HG02943 (cell line): ENCODE data around the gene STIP1.
A peak's percentile ranks its signal among the peaks of the same experiment; 100 is the strongest.

ENCODE experiments used
- ATAC-seq: cut with Tn5 transposase; IDR thresholded peaks from one replicate; pipeline ENCODE4 v1.9.1; 2021; ENCODE audit warnings: mild to moderate bottlenecking, low read depth, moderate library complexity; ENCODE audit not compliant: unreplicated experiment

Gene STIP1

GRCh38 chr11:64220271-64220670 is 34.3 kb downstream of the STIP1 start:
- ATAC-seq: no peak

DNA sequence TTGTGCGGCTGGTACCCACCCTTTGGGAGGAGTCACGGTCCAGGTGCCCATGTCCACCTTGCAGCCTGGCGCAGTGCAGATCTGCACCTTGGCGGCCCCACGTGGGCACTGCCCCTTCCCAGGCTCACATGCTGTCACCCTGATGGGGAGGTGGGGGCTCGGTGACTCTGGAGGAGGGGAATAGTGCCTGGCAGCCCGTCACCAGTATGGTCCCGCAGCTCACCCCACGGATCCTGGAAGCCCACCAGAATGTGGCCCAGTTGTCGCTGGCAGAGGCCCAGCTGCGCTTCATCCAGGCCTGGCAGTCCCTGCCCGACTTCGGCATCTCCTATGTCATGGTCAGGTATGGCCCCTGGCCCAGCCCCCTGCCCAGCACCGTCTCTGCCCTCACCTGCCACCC is 34.8 kb downstream of the STIP1 start:
- no peak for ATAC-seq

DNA sequence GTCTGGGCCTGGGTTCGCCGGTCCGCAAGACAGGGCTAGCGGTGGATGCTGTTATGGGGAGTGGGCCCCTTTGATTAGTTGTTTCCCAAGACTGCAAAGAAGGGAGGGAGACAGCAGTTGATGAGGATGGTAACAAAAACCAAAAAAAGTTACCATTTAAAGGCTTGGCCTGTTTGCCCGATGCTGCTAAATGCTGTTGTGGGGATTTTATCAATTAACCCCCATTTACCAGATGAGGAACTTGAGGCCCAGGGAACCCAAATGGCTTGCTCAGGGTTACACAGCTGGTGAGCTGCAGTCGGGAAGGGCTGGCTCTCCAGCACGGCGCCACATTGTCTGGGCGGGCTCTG is 36.7 kb downstream of the STIP1 start:
- no peak for ATAC-seq

DNA sequence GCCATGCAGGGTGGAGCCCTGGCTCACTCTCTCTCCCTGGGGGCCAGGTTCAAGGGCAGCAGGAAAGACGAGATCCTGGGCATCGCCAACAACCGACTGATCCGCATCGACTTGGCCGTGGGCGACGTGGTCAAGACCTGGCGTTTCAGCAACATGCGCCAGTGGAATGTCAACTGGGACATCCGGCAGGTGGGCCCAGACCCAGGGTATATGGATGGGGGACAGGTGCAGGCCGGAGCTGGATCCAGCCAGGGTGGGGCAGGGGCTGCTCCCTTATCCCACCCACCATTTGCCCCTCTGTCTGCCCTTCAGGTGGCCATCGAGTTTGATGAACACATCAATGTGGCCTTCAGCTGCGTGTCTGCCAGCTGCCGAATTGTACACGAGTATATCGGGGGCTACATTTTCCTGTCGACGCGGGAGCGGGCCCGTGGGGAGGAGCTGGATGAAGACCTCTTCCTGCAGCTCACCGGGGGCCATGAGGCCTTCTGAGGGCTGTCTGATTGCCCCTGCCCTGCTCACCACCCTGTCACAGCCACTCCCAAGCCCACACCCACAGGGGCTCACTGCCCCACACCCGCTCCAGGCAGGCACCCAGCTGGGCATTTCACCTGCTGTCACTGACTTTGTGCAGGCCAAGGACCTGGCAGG is 37.2 kb downstream of the STIP1 start:
- ATAC-seq: no peak

DNA sequence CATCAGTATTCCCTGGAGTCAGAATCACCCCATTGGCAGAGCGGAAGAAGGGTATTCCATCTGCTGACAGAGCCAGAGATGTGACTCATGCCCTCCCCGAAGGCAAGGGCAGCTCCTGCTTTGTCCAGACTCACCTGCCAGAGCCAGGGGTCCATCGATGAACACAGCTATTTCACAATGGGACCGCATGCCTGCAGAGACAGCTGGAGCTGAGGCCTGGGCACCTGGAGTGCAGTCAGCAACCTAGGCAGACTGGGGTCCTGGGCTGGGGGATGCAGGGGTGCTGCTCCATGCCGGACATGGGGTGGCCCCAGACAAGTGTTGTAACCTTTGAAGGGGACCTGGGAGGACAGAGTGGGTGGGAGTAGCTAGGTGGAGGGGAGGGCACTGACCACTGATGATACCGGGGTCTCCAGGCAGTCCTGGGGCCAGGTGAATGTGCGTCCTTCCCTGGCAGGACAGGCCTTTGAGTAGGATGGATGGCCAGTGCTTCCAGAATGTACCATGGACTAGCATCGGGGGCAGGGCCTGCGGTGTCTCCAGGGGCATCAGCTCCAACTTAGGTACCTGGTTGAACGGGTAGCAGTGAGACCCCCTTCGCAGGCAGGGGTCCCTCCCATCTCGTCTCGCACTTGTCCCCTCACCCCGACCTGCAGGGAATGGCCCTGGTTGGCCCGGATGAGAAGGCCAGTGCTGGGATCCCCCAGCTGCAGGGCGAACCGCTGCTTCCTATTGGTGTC is 38.4 kb downstream of the STIP1 start:
- ATAC-seq: no peak

- no peak for ATAC-seq
Observed at GRCh38 chr11:64224891-64225607, 39.1 kb downstream of the STIP1 start.

GRCh38 chr11:64225608-64226506 is 39.9 kb downstream of the STIP1 start, which contains the start of the genes NUDT22 and TRPT1:
TSS of gene NUDT22 (plus strand) at chr11:64226274. CDS start at chr11:64226653, 379 bp downstream.
TSS of gene TRPT1 (minus strand) at chr11:64226186. CDS start at chr11:64225860, 326 bp downstream.
- ATAC-seq: peak; percentile 34

DNA sequence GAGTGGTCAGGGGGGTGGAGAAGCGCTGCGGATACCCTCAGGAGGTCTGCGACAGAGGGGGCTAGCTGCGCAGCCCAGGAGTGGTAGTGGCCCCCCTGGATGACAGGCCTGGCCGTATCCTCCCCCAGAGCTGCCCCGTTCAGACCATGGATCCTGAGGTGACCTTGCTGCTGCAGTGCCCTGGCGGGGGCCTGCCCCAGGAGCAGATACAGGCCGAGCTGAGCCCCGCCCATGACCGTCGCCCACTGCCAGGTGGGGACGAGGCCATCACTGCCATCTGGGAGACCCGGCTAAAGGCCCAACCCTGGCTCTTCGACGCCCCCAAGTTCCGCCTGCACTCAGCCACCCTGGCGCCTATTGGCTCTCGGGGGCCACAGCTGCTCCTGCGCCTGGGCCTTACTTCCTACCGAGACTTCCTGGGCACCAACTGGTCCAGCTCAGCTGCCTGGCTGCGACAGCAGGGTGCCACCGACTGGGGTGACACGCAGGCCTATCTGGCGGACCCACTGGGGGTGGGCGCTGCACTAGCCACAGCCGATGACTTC is 40.6 kb downstream of the STIP1 start:
- ATAC-seq: no peak

- no peak for ATAC-seq
Observed at GRCh38 chr11:64227405-64227956, 41.5 kb downstream of the STIP1 start.

- no peak for ATAC-seq
Observed at GRCh38 chr11:64229090-64229743, 43.2 kb downstream of the STIP1 start.

GRCh38 chr11:64229744-64230170 is 43.8 kb downstream of the STIP1 start:
- ATAC-seq: no peak

GRCh38 chr11:64230171-64230984 is 44.4 kb downstream of the STIP1 start, which contains the start of gene DNAJC4:
TSS of gene DNAJC4 (plus strand) at chr11:64230548. CDS start at chr11:64230855, 307 bp downstream.
- ATAC-seq: no peak

- ATAC-seq: no peak
Observed at GRCh38 chr11:64230985-64231365, 45.0 kb downstream of the STIP1 start.

DNA sequence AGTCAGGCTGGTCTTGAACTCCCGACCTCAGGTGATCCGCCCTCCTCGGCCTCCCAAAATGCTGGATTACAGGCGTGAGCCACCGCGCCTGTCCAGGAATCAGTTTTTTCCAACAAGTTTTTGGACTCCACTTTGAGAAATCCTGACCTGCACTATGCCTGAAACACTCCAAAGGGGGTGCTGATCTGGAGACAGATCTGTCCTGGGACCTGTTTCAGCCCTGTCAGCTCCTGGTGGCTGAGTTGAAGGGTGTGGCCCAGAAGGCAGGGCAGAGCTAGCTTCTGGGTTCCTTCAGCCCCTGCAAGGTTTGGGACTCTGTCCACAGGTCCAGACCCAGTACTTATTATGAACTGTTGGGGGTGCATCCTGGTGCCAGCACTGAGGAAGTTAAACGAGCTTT is 45.6 kb downstream of the STIP1 start:
- ATAC-seq: no peak

DNA sequence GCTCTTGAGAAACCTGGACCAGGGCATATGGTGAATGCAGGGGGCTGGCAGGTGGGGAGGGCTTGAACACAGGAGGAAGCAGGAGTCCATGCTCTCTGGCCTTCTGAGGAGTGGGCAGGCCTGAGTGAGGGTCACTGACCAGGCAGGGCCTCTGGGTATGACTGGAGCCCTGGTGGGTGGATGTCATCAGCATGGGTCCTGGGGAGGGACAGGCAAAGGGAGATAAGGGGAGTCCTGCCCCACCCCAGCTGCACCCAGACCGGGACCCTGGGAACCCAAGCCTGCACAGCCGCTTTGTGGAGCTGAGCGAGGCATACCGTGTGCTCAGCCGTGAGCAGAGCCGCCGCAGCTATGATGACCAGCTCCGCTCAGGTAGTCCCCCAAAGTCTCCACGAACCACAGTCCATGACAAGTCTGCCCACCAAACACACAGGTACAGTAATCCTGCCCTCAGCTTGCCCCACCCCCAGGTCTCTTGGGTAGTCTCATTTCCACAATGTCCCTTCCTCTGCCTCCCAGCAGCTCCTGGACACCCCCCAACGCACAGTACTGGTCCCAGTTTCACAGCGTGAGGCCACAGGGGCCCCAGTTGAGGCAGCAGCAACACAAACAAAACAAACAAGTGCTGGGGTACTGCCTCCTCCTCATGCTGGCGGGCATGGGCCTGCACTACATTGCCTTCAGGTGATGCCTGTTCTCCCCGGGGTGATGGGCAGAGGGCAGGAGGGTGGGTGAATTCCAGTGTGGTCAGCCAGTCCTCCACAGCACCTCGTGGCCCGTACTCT is 46.4 kb downstream of the STIP1 start:
- no peak for ATAC-seq

GRCh38 chr11:64232967-64233315 is 47.0 kb downstream of the STIP1 start:
- ATAC-seq: no peak

- ATAC-seq: no peak
Observed at GRCh38 chr11:64233913-64234586, 48.1 kb downstream of the STIP1 start, which contains the start of gene VEGFB. TSS of gene VEGFB (plus strand) at chr11:64234584. CDS start at chr11:64234834, 250 bp downstream.
